Lung microvascular endothelial cell (primary cell): Measurements from ENCODE around the gene RPRD2. TPM values are rescaled to one million over a fixed set of nuclear protein-coding genes. Genes with fewer than 3 reads are reported as not detected.

Experiments
- DNase-seq, 2 donors: peaks; one replicate each; pipeline versions ENCODE4 v3.0.0 to v3.0.0-alpha.2; 2010; ENCODE audit warnings: low read depth in 2 of 2
- total RNA-seq: library from RNA; depleted of rRNA; stranded (reverse); fragments of >200 nt; gene quantifications from 2 replicates; pipeline ENCODE4 v1.2.1, GENCODE V29; 2014

The RPRD2 gene
- total RNA-seq, 1 donor from 2014 or later, result 7.9 TPM

DNA sequence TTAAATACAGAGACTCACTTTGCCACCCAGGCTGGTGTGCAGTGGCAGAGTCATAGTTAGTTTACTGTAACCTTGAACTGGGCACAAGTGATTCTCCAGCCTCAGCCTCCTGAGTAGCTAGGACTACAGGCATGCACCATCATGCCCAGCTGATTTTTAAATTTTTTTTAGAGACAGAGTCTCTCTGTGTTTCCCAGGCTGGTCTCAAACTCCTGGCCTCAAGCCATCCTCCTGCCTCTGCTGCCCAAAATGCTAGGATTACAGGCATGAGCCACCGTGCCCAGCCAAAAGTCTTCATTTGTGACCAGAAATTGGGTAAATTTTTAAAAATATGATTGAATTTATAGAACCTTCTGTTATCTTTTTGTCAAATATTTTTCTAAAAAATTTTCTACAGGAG lies 105.3 kb downstream of the RPRD2 start:
- no peak for DNase-seq

DNA sequence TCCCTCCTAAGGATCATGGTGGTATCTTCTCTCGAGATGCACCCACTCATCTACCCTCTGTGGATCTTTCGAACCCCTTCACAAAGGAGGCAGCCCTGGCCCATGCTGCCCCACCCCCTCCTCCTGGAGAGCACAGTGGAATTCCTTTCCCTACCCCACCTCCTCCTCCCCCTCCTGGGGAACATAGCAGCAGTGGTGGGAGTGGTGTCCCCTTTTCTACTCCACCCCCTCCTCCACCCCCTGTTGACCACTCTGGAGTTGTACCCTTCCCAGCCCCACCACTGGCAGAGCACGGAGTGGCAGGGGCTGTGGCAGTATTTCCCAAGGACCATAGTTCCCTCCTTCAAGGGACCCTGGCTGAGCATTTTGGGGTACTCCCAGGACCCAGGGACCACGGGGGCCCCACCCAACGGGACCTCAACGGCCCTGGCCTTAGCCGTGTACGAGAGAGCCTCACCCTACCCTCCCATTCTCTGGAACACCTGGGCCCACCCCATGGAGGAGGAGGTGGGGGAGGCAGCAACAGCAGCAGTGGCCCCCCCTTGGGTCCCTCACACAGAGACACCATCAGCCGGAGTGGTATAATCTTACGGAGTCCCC lies 108.8 kb downstream of the RPRD2 start:
- DNase-seq, result no peak

DNA sequence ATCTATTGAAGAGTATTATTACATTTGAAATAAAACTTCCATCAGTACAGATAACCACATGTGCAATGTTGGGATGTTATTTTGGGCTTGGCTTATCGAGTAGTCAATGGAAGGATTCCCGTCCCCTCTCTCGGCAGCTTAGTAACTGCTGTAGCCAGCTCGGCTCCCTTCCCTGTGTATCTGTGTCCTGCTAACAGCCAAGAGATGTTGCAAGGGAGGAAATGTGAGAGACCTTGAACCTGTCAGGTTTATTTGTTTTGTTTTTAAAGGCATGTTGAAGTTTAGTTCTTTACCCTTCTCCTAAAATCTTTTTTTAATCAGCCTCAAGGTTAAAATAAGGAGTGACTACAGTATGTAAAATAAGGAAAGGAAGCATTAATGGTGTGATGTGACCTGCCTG lies 109.7 kb downstream of the RPRD2 start:
- DNase-seq, result no peak

DNA sequence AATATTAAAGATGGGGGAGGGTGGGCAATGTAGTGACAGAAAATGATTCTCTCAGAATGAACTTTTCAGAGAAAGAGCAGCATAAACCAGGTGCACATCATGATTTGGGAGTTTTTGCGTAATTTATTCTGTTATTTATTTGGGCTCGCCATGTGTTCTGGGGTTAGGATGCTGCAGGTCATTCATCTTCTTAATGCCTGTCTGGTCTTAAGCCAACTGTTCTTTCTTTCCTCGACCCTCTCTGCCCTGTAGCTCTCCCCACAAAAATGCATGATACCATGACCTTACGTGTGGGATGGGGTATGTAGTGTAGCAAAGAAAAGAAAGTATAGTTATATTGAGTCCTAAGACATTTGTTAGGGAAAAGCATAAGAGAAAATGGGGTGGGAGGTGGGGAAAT lies 110.9 kb downstream of the RPRD2 start:
- no peak for DNase-seq

DNA sequence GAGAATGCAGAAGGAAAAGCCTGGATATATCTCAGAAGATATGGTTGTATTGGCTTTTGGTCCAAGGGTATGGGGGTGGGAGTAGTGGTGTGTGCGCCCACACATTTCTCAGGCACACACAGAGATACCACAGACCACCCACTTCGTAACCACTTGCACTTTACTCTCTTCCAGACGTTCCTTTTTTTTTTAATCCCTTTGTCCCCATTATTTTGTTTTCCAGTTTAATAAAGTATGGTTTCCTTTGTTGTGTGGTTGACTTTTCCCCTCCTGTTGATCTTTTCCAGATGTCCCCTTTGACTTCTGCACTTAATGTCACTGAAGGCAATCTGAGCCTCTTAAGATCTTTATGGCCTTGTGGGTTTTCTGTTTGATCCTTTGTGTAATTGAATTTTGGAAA lies 112.8 kb downstream of the RPRD2 start:
- no peak for DNase-seq

DNA sequence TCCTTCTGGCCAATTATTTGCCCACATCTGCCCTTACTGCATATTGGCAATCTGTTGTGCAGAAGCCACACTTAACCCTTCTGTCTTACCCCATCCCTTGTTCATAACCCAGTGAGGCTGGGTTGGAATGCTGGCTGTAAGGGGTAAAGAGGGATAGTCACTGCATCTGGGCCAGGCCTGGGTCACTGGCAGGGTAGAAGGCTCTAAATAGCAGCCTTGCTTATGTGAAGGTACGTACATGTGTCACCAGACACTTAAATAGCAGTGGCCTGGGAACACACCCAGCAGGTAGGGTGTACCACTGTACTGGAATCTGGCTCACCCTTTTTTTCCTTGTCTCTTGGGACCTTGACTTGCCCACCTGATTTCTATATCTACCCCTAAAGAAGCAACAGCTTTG lies 113.4 kb downstream of the RPRD2 start:
- DNase-seq, result no peak

DNA sequence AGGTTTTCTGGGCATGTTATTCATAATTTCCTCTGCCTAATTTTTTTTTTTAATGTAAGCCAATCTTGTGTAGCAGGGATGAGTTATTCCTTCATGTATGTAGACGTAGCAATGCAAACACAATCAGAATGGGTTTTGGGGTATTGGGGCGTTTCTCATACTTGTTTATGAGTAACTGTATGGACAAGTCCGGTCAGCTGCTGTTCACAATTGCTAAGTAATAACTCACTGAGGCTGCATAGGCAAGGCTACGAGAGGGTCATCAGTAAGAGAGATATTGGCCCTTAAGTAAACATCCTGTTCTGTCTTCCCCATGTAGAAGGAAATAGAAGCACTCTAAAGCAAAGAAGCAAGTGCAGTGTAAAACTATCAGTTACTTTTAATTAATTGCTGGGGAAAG lies 113.8 kb downstream of the RPRD2 start:
- peak in 1 of 2 donors; percentile 57 for DNase-seq

DNA sequence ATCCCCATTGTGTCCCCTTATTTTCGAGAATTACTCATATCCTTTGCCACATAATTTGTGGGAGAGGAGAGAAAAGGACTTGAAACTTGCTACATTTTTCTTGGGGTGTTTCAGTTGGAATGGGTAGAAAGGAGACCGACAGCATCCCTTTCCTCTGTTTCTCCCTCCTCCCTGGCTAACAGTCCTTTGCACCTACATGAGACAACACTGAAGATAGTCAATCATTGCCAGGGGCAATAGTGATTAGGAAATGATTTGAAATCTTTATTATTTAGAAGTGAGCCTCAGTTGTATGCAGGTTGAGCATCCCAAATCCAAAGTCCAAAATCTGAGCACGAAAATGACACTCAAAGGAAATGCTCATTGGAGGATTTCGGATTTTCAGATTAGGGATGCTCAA lies 115.4 kb downstream of the RPRD2 start:
- DNase-seq, result no peak

DNA sequence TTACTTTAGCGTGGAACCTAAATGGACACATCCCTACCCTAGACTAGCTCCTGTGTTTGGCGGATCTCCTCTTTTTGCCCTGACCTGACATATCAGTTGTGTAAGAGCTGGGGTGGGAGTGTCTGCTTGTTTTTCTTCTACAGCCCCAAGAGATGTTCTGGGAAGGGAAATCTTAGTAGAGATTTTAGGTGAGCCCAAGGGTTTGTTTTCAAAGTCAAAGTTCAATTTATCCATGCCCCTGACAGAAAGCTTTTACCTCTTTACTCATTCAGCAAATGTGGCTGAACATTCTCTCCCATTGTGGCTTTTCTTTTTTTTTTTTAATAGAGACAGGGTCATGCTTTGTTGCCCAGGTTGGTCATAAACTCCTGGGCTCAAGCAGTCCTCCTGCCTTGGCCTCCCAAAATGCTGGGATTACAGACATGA lies 116.0 kb downstream of the RPRD2 start:
- no peak for DNase-seq

DNA sequence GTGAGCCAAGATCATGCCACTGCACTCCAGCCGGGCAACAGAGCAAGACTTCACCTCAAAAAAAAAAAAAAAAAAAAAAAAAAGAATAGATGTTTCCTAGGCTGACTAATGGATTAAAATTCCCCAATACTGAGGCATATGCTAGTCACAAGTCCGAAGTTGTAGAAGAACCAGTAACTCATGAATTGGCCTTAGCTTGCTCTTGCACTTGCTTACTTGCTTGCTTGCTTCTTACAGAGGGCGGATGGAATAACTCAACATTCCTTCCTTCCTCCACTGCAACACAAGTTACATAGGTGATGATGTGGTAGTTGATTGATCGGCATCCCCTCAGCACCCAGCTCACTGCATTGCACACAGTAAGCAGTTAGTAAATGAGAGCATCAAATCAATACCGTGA lies 120.5 kb downstream of the RPRD2 start:
- DNase-seq, result no peak

DNA sequence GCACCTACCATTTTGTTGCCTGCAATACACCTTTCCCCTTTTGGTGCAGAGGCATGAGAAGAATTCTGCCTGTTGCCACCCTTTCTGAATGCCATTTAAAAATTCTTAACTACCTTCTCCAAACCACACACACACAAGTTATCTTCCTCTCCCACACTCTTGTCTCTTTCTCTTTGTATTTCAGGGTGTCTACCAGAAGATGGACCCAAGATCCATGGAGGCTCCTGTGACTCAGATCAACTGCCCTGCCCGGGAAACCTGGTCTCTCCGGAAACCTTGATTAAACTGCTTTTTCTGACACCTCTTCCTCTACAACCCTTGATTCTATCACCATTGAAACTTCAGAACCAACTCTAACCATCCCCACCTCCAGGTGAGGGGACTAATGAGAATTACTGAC lies 120.9 kb downstream of the RPRD2 start:
- peak in 1 of 2 donors; percentile 55 for DNase-seq

DNA sequence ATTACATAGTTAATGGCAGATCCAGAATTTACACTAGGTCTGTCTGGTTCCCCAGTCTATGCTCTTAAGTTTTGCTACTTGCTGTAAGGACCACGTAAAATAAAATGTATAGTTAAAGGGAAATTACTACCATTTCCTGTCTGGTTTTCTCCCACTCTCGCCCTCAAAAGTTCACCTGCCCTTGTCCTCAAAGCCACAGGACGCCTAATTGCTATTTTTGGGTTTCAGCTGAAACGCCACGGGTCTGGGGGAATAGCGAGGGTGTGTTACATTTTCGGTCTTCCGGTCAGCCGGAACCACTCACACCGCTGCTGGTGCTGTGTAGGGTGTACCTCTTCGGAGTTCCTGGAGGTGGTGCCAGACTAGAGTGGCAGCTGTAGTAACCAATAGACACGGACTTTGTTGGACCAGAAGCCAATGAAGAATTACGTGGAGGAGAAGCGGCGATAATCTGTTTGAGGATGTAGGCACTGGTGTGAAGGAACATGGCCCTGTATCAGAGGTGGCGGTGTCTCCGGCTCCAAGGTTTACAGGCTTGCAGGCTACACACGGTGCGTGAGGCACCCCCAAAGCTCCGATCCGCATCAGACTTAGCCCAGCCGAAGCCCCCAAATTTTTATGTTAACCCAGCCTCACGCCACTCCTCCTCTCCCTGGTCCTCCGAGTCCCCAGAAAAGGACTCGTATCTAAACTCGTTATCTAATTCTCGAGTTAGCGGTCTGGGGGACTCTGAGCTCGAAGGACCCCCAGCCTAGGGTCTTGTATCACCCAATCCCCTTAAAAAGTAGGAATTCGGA lies 123.2 kb downstream of the RPRD2 start, which contains the start of gene TARS2:
Gene TARS2, plus strand, starts transcription at position 454 of the 797 bp plus-strand sequence. Its CDS starts 32 bp downstream, at position 486.
- DNase-seq, result peak; percentile 98 to 99

DNA sequence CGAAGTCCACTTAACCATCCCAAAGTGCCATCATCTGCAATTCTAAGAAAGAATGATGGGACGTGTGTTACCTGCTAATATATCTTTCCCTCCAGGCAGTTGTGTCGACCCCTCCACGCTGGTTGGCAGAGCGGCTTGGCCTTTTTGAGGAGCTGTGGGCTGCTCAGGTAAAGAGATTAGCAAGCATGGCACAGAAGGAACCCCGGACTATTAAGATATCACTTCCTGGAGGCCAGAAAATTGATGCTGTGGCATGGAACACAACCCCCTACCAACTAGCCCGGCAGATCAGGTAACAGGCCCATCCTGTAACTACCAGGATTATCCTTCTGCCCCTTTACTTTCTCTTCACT lies 123.8 kb downstream of the RPRD2 start:
- DNase-seq, result no peak

DNA sequence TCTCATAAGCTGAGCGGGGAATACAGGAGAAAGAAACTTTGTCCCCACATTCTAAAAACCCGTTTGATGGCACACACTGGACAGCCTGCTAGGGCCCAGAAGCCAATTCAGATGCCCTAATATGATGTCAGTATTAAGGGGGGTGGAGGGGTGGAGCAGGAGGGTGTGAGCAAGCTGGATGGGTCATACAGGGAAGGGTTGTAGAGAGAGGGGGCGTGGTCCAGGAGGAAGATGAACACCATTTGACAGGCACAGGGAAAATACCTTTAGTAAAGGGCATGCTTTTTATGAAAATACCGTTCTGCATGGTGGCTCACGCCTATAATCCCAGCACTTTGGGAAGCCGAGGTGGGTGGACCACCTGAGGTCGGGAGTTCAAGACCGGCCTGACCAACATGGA lies 129.2 kb downstream of the RPRD2 start:
- DNase-seq, result no peak

DNA sequence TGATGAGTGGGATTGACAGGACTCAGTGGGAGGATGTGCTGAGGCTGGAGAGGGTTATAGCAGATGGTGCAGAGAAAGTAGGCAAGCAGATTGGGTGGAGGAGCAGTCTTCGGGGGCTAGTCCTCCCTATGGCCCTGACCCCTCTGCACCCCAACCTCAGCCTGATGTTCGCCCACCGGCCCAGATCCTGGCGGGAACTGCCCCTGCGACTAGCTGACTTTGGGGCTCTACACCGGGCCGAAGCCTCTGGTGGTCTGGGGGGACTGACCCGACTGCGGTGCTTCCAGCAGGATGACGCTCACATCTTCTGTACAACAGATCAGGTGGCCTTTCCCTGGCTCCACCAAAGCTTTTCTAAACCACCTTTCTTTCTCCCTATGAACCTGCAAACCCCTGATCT lies 134.4 kb downstream of the RPRD2 start:
- no peak for DNase-seq

DNA sequence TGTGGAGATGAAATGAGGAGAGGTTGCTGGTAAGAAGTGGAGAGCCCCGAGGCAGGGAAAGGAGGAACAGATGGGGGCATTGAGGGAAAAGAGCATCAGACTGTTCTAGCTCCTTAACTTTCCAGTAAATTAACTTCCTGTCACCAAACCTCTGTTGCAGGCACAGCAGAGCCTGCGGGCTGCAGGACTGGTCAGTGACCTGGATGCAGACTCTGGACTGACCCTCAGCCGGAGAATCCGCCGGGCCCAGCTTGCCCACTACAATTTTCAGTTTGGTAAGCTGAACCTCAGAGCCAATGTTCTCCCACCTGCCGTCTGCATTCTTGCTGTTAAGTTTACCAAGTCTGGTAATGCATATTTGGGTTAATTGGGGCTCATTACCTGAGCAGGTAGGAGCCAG lies 141.5 kb downstream of the RPRD2 start:
- no peak for DNase-seq

DNA sequence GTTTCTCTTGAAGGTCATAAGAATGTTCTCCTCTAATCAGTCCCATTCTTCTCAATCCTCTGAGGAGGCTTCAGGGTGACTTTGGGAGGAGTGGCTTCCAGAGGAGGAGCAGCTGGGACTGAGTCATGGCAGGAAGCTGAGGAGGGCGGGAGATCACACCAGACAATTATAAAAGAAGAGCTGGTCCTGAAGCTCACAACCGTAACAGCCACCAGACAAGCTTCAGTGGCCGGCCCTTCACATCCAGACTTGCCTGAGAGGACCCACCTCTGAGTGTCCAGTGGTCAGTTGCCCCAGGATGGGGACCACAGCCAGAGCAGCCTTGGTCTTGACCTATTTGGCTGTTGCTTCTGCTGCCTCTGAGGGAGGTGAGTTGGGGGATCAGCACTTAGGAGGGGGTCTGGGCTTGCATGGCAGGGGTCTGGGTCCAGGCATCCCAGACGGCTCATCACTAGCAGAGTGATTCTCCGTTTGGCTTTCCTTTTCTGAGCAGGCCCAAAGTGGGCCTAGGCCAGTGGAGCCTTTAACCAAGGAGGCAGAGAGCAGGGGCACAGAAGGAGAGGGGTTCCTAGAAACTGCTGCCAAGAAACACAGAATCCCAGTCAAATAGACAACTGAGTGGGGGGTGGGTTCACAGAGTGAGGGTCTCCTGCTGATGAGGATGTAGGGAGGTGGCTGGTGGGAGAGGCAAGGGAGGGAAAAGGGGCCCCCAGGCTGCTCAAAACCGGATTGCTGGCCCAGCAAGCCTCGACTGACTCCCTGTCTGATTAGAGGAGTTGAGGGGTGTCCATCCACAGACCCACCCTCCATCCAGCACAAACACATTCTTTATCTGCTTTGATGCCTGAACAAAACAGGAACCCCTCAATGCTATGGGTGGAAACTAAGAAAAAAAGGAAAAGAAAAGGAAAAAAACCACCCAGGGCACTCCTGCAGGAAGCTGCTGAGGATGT lies 144.2 kb downstream of the RPRD2 start, which contains the start of gene ECM1:
Gene ECM1, plus strand, starts transcription at position 198 of the 953 bp plus-strand sequence. Its CDS starts 101 bp downstream, at position 299.
- DNase-seq, result peak in 1 of 2 donors; percentile 88

DNA sequence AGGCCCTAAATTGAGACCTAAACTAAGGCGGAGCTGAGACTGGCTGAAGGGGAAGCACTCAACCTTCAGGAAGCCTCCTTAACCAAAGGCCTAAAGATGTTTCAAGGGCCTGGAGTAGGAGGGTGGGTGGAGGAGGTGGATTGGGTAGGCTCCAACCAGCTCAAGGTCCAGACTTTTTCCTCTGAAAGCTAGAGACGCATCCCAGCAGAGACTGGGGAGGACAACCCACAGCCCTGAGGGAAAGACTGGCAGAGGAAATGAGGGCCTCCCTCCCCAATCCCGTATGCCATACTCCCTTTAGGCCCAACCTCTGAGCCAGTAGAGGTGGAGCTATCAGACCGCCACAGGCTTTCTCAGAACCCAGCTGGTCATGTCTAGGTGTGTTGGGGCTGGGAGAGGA lies 145.0 kb downstream of the RPRD2 start:
- DNase-seq, result no peak

DNA sequence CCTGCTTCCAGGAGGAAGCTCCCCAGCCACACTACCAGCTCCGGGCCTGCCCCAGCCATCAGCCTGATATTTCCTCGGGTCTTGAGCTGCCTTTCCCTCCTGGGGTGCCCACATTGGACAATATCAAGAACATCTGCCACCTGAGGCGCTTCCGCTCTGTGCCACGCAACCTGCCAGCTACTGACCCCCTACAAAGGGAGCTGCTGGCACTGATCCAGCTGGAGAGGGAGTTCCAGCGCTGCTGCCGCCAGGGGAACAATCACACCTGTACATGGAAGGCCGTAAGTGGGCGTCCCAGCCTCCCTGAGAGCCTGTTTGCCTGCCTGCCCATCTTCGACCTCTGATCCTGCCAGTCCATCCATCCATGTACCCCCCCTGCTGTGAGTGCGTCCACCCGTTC lies 147.6 kb downstream of the RPRD2 start:
- DNase-seq, result no peak

DNA sequence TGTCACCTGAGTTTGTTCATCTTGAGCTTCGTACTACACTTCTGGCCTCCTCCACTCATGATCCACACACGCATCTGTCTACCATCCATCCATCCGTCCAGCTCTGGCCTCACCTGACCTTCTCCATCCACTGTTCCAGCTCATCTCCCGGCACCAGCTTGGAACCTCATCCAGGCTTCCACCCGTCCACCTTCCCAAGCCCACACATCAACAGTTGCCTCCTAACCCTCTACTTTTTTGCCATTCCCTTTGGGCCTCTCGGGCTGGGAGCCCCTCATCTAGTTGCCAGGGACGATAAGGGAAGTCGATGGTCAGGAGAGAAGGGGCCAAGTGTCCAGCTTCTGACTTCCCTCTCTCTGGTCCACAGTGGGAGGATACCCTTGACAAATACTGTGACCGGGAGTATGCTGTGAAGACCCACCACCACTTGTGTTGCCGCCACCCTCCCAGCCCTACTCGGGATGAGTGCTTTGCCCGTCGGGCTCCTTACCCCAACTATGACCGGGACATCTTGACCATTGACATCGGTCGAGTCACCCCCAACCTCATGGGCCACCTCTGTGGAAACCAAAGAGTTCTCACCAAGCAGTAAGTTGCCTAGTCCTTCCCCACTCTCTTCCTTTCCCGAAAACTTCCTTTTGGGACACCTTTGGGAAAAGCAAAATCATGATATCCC lies 148.2 kb downstream of the RPRD2 start:
- DNase-seq, result no peak

DNA sequence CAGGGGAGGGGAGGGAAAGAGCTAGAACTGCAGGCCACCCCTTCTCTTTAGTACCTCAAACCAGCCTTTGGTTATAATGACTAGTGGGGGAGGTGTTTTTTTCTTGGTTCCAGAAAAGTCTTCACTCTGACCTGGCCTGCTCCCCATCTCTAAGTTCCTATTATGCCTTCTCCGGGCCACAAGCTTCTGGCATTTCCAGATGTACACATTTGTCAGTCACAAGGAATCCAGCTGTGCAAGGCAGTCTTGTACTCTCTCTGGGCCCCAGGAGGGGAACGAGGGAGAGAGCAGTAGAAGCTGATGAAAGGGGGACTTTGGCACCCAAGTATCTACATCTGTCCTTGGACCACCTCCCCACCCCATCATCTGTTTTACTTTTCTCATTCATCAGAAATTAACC lies 148.9 kb downstream of the RPRD2 start:
- DNase-seq, result no peak
